Adrenal gland (tissue), 5 donors: ENCODE results near the gene ELP1.

Source experiments
- POLR2A ChIP-seq, 2 donors: fragments of 450-650 bp; IDR thresholded peaks; one replicate each; pipeline ENCODE4 v1.6.1; 2017; ENCODE audit warnings: antibody characterized with exemption in 2 of 2, mild to moderate bottlenecking in 2 of 2, moderate library complexity in 1 of 2
- TF ChIP-seq, protein P1 (sequence below), 6 experiments: fragments of 450-650 bp in 4 of 6; fragments of 200-600 bp in 2 of 6; sonication (generic) in 1 of 6; IDR thresholded peaks; 1 replicate in 5 of 6; 2 replicates in 1 of 6; pipeline versions ENCODE4 v1.5.1 to v1.8.0; 2016 to 2021; ENCODE audit warnings: antibody characterized with exemption in 6 of 6, mild to moderate bottlenecking in 2 of 6, moderate library complexity in 1 of 6
- donor health status: DM: no; HTN: no; CAD: no.

- no peak for TF ChIP-seq POLR2A (IDR thresholded peaks at IDR 0.05)
- TF ChIP-seq, protein P1, sequence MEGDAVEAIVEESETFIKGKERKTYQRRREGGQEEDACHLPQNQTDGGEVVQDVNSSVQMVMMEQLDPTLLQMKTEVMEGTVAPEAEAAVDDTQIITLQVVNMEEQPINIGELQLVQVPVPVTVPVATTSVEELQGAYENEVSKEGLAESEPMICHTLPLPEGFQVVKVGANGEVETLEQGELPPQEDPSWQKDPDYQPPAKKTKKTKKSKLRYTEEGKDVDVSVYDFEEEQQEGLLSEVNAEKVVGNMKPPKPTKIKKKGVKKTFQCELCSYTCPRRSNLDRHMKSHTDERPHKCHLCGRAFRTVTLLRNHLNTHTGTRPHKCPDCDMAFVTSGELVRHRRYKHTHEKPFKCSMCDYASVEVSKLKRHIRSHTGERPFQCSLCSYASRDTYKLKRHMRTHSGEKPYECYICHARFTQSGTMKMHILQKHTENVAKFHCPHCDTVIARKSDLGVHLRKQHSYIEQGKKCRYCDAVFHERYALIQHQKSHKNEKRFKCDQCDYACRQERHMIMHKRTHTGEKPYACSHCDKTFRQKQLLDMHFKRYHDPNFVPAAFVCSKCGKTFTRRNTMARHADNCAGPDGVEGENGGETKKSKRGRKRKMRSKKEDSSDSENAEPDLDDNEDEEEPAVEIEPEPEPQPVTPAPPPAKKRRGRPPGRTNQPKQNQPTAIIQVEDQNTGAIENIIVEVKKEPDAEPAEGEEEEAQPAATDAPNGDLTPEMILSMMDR (IDR thresholded peaks at IDR 0.05), result no peak
These were observed 68.9 kb downstream of the ELP1 start for GRCh38 chr9:108865037-108865436.
